Measurements from ENCODE around the gene ENPP6. TPM values are rescaled to one million over a fixed set of nuclear protein-coding genes. Genes with fewer than 3 reads are reported as not detected.

Gene ENPP6
- total and polyA plus RNA-seq, 2 of the 13 experiments (the other 11 are each of a cell fraction or from before 2014, with no cell fraction given) = not detected

DNA sequence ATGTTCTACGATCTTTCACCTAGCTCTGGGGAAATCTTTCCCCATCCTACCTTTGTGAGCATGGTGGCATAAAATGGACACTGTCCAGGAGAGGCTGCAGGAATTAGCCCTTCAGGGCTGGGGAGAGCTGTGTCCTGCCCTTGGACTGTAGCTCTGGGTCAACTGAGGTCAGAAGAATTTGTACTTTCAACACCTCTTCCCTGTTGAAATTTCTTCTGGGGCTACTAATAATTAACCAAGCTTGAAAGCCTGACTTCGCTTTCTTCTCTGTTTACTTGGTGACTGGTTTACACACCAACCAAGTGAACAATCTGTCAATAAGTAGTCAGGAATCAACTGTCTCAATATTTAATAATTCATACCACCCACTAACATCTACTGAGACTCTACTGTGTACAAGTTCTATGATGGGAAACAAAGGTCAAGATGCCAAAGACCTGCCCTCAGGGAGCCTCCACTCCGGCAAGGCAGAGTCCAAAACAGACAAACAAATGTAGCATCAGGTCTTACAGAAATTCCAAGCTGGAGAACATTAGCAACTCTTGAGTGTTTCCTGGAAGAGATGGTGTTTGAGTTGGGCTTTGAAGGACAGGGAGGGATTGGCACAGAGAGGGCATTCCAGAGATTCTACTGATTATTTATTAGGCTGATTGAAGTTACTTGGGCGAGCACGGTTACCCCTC lies 113.1 kb downstream of the ENPP6 start (continued):
- TF ChIP-seq, protein P1, sequence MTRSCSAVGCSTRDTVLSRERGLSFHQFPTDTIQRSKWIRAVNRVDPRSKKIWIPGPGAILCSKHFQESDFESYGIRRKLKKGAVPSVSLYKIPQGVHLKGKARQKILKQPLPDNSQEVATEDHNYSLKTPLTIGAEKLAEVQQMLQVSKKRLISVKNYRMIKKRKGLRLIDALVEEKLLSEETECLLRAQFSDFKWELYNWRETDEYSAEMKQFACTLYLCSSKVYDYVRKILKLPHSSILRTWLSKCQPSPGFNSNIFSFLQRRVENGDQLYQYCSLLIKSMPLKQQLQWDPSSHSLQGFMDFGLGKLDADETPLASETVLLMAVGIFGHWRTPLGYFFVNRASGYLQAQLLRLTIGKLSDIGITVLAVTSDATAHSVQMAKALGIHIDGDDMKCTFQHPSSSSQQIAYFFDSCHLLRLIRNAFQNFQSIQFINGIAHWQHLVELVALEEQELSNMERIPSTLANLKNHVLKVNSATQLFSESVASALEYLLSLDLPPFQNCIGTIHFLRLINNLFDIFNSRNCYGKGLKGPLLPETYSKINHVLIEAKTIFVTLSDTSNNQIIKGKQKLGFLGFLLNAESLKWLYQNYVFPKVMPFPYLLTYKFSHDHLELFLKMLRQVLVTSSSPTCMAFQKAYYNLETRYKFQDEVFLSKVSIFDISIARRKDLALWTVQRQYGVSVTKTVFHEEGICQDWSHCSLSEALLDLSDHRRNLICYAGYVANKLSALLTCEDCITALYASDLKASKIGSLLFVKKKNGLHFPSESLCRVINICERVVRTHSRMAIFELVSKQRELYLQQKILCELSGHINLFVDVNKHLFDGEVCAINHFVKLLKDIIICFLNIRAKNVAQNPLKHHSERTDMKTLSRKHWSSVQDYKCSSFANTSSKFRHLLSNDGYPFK (CRISPR knock-in tag; IDR thresholded peaks at IDR 0.05; ENCODE audit: borderline replicate concordance) = no peak
- TF ChIP-seq SNRNP70 (IDR thresholded peaks at IDR 0.05; ENCODE audit: low read depth, low read length) (no peak), MXI1 (IDR thresholded peaks at IDR 0.05; ENCODE audit: borderline replicate concordance, low read depth, low read length) (no peak), ZNF543 (CRISPR knock-in tag; IDR thresholded peaks at IDR 0.05) (no peak), ZNF790 (CRISPR knock-in tag; IDR thresholded peaks at IDR 0.05; ENCODE audit: borderline replicate concordance) (no peak), MED1 (CRISPR knock-in tag; IDR thresholded peaks at IDR 0.05) (peak; percentile 88), SP2 (CRISPR knock-in tag; IDR thresholded peaks at IDR 0.05) (no peak), EP300 (IDR thresholded peaks at IDR 0.05; ENCODE audit: low read depth in 2 of 2, low read length in 2 of 2) (peak in 1 of 2 experiments; percentile 96; a peak in 2 of 4 replicates), EP300 (CRISPR knock-in tag; IDR thresholded peaks at IDR 0.05; ENCODE audit: borderline replicate concordance) (peak; percentile 39; the same call in 1 of the 2 replicates), PPARG (CRISPR knock-in tag; conservative IDR thresholded peaks at IDR 0.05) (peak; percentile 60; the same call in 1 of the 2 replicates), NR3C1 (CRISPR knock-in tag; IDR thresholded peaks at IDR 0.05) (no peak), NCOR1 (IDR thresholded peaks at IDR 0.05; ENCODE audit: borderline replicate concordance, low read length) (peak; percentile 98), TBP (CRISPR knock-in tag; IDR thresholded peaks at IDR 0.05) (no peak), ZNF143 (CRISPR knock-in tag; IDR thresholded peaks at IDR 0.05) (no peak), JUND (CRISPR knock-in tag; IDR thresholded peaks at IDR 0.05) (no peak), ZNF205 (CRISPR knock-in tag; IDR thresholded peaks at IDR 0.05) (0 out of 2 replicates have a peak, but pooled peaks have one; percentile 35), ZNF460 (CRISPR knock-in tag; IDR thresholded peaks at IDR 0.05; ENCODE audit: borderline replicate concordance) (no peak; the same call in 1 of the 2 replicates), KAT8 (CRISPR knock-in tag; IDR thresholded peaks at IDR 0.05) (peak; percentile 60; the same call in 1 of the 2 replicates)
- TF ChIP-seq, protein P2, sequence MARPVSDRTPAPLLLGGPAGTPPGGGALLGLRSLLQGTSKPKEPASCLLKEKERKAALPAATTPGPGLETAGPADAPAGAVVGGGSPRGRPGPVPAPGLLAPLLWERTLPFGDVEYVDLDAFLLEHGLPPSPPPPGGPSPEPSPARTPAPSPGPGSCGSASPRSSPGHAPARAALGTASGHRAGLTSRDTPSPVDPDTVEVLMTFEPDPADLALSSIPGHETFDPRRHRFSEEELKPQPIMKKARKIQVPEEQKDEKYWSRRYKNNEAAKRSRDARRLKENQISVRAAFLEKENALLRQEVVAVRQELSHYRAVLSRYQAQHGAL (CRISPR knock-in tag; IDR thresholded peaks at IDR 0.05; ENCODE audit: not compliant biosample characterization) = no peak
- TF ChIP-seq, protein P3, sequence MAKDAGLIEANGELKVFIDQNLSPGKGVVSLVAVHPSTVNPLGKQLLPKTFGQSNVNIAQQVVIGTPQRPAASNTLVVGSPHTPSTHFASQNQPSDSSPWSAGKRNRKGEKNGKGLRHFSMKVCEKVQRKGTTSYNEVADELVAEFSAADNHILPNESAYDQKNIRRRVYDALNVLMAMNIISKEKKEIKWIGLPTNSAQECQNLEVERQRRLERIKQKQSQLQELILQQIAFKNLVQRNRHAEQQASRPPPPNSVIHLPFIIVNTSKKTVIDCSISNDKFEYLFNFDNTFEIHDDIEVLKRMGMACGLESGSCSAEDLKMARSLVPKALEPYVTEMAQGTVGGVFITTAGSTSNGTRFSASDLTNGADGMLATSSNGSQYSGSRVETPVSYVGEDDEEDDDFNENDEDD (CRISPR knock-in tag; IDR thresholded peaks at IDR 0.05; ENCODE audit: borderline replicate concordance) = no peak
- TF ChIP-seq, protein P4, sequence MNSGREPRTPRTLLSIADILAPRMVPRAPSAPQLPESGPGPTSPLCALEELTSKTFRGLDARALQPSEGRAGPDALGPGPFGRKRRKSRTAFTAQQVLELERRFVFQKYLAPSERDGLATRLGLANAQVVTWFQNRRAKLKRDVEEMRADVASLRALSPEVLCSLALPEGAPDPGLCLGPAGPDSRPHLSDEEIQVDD (CRISPR knock-in tag; IDR thresholded peaks at IDR 0.05; ENCODE audit: borderline replicate concordance) = no peak
- TF ChIP-seq, protein P5, sequence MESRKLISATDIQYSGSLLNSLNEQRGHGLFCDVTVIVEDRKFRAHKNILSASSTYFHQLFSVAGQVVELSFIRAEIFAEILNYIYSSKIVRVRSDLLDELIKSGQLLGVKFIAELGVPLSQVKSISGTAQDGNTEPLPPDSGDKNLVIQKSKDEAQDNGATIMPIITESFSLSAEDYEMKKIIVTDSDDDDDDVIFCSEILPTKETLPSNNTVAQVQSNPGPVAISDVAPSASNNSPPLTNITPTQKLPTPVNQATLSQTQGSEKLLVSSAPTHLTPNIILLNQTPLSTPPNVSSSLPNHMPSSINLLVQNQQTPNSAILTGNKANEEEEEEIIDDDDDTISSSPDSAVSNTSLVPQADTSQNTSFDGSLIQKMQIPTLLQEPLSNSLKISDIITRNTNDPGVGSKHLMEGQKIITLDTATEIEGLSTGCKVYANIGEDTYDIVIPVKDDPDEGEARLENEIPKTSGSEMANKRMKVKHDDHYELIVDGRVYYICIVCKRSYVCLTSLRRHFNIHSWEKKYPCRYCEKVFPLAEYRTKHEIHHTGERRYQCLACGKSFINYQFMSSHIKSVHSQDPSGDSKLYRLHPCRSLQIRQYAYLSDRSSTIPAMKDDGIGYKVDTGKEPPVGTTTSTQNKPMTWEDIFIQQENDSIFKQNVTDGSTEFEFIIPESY (CRISPR knock-in tag; IDR thresholded peaks at IDR 0.05) = no peak
- TF ChIP-seq, protein P6, sequence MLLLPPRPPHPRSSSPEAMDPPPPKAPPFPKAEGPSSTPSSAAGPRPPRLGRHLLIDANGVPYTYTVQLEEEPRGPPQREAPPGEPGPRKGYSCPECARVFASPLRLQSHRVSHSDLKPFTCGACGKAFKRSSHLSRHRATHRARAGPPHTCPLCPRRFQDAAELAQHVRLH (CRISPR knock-in tag; IDR thresholded peaks at IDR 0.05; ENCODE audit: borderline replicate concordance, low read depth) = no peak

Data from HepG2 (cell line).